Sigmoid colon (tissue), 4 donors: Measurements from ENCODE around the gene ANP32E.

Experiments
- EP300 ChIP-seq, 4 donors: sonication (generic); formaldehyde crosslinking; IDR thresholded peaks; one replicate each; pipeline ENCODE4 v1.6.1; 2017; ENCODE audit warnings: antibody characterized with exemption in 4 of 4
- POLR2A ChIP-seq, 2 donors: fragments of 450-650 bp; IDR thresholded peaks; one replicate each; pipeline ENCODE4 v1.6.1; 2016; ENCODE audit warnings: antibody characterized with exemption in 2 of 2, mild to moderate bottlenecking in 2 of 2, moderate library complexity in 2 of 2
- POLR2AphosphoS5 ChIP-seq, 4 donors: sonication (generic); formaldehyde crosslinking; IDR thresholded peaks; one replicate each; pipeline ENCODE4 v1.6.1; 2017; ENCODE audit warnings: antibody characterized with exemption in 4 of 4
- TF ChIP-seq, protein P1 (sequence below), 4 experiments: fragments of 450-650 bp in 3 of 4; fragments of 200-600 bp in 1 of 4; IDR thresholded peaks; one replicate each; pipeline ENCODE4 v1.5.1; 2016 to 2019; ENCODE audit warnings: antibody characterized with exemption in 4 of 4, mild to moderate bottlenecking in 3 of 4, moderate library complexity in 2 of 4

DNA sequence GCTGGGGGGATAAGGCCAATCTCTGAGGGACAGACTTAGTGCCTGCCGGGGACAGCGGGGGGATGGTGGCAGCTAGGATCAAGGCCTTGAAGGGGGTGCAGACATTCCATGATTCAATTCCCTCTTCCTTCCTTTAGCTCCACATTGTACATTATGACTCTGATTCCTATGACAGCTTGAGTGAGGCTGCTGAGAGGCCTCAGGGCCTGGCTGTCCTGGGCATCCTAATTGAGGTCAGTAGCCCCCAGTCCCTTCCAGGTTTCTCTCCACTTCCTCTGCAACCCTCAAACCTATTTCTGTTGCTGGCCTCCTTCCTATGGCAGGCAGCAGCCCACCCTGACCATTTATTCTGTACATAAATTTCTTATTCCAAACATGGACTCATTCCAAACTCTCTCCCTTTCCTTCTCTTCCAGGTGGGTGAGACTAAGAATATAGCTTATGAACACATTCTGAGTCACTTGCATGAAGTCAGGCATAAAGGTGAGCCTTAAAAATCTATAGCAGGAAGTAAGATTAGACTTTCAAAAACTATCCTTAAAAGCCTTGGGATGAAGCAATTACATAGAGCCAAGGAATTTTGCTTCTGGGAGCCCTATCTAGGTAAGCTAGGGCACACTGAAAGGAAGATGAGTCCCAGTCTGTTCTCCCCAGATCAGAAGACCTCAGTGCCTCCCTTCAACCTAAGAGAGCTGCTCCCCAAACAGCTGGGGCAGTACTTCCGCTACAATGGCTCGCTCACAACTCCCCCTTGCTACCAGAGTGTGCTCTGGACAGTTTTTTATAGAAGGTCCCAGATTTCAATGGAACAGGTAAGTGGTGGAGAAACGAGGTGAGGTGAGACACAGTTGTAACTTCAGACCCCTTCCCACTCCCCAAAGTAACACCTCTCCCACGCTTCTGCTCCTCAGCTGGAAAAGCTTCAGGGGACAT, 26.7 kb upstream of the ANP32E start:
- TF ChIP-seq, protein P1, sequence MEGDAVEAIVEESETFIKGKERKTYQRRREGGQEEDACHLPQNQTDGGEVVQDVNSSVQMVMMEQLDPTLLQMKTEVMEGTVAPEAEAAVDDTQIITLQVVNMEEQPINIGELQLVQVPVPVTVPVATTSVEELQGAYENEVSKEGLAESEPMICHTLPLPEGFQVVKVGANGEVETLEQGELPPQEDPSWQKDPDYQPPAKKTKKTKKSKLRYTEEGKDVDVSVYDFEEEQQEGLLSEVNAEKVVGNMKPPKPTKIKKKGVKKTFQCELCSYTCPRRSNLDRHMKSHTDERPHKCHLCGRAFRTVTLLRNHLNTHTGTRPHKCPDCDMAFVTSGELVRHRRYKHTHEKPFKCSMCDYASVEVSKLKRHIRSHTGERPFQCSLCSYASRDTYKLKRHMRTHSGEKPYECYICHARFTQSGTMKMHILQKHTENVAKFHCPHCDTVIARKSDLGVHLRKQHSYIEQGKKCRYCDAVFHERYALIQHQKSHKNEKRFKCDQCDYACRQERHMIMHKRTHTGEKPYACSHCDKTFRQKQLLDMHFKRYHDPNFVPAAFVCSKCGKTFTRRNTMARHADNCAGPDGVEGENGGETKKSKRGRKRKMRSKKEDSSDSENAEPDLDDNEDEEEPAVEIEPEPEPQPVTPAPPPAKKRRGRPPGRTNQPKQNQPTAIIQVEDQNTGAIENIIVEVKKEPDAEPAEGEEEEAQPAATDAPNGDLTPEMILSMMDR (IDR thresholded peaks at IDR 0.05): no peak
- TF ChIP-seq POLR2A (IDR thresholded peaks at IDR 0.05): no peak
- no peak for TF ChIP-seq POLR2AphosphoS5 (IDR thresholded peaks at IDR 0.05)
- TF ChIP-seq EP300 (IDR thresholded peaks at IDR 0.05): no peak
